ENCODE results near the gene FAM234B.
"Not testable (repeated sequence)": the region's sequence is repeated elsewhere in the genome, so short reads cannot be mapped to it uniquely, and the experiment has no call there.

FAM234B gene

GRCh38 chr12:13066014-13066413 is 21.8 kb downstream of the FAM234B start:
- no peak for DNase-seq

DNA sequence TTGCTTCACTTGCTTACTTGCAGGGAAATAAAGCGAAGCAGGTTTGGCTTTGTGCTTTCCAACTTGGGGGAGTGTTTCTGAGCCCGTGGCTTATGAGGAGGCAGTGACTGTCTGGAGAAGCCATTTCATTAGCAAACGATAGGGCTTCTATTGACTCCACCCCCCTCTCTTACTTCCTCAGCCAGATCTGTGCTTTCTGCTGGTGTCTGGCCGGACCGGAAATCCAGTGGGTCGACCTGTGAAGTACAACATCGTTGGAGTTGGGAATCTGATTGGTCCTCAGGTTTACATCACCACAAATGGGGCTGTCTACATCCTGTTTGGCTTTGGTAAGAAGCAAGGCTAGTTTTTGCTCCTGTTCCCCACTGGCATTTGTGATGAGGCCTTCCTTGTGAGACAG is 22.3 kb downstream of the FAM234B start:
- DNase-seq: no peak

DNA sequence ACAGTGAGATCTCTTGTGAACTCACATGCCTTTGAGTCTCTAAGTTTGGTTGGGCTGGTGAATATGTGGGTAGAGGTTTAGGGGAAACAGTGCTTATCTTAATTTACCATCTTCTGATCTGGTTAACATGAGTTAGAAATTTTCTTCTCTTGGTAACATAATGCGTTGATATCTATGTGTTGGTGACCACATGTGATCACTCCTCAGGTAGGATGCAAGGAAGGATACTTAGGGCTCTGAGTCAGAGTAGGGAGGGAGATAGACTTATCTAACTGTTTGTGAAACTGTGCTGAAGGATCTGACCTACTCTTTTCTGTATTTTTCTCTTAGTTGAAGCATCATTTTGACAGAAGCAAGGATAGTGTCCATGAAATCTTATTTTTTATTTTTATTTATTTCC is 23.1 kb downstream of the FAM234B start:
- no peak for DNase-seq

DNA sequence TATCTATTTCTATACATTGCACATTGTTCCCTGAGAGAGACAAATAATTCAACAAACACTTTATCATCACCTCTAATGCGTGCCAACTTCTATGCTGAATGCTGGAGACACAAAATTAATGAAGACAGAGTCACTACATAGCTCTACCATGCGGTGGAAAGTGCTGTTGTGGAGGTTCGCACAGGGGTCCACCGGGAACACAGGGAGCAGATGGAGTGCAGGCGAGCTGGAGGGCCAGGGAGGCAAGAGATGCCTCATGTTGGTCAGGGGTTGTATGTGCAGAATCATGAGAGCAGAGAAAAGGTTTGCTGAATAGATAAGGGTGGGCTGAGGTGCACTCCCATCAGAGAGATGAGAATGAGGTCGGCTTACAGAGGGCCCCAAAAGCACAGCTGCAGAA is 25.2 kb downstream of the FAM234B start:
- DNase-seq: no peak

GRCh38 chr12:13071305-13072280 is 27.4 kb downstream of the FAM234B start:
- DNase-seq: no peak

- DNase-seq: no peak
These were observed 29.0 kb downstream of the FAM234B start for GRCh38 chr12:13073173-13073572.

- DNase-seq: no peak
These were observed 30.4 kb downstream of the FAM234B start for GRCh38 chr12:13074396-13075117.

DNA sequence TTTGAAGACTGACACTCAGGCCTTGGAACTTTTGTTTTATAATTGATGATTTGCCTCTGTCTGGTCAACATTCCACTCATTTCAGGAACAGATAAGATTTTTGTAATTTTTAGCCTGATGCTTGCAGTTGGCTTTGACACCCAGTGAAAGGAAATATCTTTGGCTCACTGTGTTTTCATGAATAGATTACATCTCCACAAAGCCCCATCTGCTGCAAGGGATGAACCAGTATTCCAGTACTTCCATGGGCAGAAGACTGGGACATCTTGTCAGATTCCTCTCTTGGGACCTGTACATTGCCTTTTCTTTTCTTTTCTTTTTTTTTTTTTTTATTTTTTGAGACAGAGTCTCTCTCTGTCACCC is 30.9 kb downstream of the FAM234B start:
- DNase-seq: no peak

GRCh38 chr12:13075786-13076570 is 31.8 kb downstream of the FAM234B start:
- DNase-seq: no peak

DNA sequence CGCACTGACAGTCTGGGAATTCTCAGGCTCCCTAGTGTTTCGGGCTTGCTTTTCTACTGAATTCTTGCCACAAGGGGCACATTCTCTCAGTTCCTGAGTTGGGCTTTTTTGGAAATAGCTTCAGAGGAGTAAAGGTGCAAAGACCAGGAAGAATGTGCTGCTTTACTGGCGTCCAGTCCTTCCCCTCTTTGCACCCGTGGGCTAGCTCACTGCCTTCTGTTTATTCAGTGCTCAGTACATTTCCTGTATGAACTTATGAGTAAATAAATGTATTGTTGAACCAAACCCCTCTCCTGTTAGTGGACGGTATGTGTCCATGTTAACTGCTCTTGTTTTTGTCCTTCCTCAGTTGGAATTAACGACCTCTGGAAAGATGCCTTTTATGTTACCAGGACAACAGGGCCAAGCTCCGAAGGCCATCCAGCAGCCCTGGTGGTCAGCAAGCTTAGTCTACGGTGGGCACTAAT is 35.3 kb downstream of the FAM234B start:
- no peak for DNase-seq

GRCh38 chr12:13080266-13080665 is 36.1 kb downstream of the FAM234B start:
- no peak for DNase-seq

DNA sequence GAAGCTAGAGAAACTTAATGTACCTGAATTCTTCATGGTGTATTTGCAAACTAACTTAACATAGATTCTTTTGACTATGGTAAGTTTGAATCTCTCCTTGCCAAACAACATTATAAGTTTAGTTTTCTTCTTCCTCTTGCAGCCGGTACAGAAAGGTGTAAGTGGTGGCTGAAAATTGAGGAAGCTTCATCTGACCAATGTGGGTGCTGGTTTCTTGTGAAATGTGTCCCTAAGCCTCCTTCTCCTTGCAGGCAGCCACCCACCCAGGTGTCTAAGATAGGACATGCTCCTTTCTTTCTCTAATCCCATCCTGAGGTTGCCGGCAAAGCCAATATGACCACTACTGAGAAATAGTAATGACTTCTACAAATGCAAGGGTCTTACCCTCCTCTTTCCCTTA is 38.7 kb downstream of the FAM234B start:
- DNase-seq: no peak

- not testable (repeated sequence) for DNase-seq
These were observed 39.5 kb downstream of the FAM234B start for GRCh38 chr12:13083638-13084037.

GRCh38 chr12:13084898-13085640 is 40.9 kb downstream of the FAM234B start:
- DNase-seq: no peak

DNA sequence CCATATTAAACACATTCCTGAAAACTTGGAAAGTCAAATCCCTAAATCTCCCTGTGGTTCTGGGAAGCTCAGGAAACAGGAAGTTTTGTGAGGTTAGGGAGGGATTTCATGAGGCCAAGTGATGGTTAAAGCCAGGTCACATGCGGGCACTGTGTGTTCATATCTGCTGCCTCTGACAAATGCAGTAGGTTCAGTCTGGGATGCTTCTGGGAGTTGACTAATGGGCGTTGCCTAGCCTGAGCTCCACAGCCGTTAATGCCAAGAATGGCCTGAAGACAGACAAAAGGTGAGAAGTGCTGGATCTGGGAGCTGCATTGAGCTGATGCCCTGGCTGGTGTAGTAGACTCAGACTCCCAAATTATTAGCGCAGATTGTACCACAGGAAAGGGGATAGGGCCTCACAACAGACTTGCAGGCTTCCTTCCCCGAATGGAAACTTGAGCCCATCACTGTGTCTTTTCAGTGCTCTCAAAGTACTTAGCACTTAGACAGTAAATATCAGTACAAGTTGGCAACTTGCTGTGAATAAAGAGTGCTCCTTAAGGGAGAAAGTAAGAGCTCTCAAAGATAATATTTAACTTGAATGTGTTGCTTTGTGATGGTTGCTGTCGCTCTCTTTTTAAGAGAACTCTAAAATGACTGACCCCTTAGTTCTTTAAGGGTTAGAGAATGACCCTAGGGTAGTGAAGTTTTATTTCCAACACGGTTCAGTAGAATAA is 41.9 kb downstream of the FAM234B start:
- DNase-seq: no peak

- DNase-seq: no peak
These were observed 43.6 kb downstream of the FAM234B start for GRCh38 chr12:13087766-13088165.

DNA sequence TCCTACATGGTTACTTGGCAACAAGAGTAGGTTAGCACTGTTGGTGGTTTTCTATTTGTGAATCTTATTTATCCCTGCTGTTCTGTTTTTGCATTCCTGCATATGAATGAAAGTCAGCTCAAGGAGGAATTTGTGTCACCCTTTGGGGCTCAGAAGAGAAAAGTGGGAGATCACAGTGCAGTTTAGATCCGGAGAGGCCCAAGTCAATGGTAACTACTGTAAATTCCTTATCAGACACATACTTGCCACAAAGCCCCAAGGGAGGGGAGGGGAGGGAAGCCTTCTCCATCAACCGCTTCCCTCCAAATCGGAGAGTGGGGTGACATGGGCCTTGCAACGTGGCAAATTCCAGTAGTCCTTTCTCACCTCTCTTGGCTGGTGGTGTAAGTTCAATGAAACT is 44.3 kb downstream of the FAM234B start:
- no peak for DNase-seq

DNA sequence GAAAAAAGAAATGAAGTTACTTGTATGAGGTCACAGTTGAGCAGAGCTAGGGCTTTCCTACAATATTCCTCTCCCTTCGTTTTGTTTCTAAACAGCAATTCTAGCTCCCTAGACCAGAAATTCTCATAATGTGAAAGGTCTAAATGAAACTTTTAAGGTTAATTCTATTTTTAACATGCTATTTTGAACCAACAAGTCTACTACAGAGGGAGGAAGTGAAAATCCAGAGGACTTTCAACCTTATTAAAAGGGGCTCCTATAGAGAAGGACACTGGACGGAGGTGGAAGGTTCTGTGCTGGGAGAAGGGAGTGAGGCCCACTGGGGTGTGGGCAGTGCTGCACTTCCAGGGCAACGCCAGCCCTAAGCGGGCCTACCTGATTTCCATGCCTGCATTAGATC is 45.9 kb downstream of the FAM234B start:
- DNase-seq: no peak

GRCh38 chr12:13091832-13092231 is 47.7 kb downstream of the FAM234B start:
- DNase-seq: no peak

- DNase-seq: no peak
These were observed 49.1 kb downstream of the FAM234B start for GRCh38 chr12:13093191-13093847.

GRCh38 chr12:13093848-13094220 is 49.7 kb downstream of the FAM234B start:
- no peak for DNase-seq

All from KG1 (cell line).